GM19324 (cell line): ENCODE results near the gene RERG.
"Not testable (repeated sequence)": the region's sequence is repeated elsewhere in the genome, so short reads cannot be mapped to it uniquely, and the experiment has no call there.

Experiments used
- ATAC-seq: cut with Tn5 transposase; IDR thresholded peaks from one replicate; pipeline ENCODE4 v1.9.1; 2021; ENCODE audit warnings: mild to moderate bottlenecking, moderate library complexity; ENCODE audit not compliant: unreplicated experiment, low FRiP score

RERG gene

DNA sequence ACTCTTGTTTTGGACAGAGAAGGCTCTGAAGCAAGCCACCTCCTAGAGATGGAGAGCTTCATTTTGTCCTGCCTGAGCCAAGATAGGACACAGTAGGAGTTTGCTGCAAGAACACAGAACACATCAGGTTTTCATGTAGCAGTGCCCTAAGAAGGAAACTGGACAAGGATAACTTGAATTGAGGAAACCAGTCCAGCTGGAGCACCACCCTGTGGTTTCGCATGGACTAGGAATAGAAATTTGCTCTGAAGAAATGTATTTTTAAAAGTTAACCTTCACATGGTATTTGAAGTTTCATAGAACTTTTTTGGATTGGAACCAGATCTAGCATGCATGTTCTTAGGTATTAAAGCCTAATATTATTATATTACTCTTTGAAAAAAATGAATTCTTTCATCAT is 68.8 kb downstream of the RERG start:
- no peak for ATAC-seq

- no peak for ATAC-seq
These were observed 69.8 kb downstream of the RERG start for GRCh38 chr12:15151161-15152091.

GRCh38 chr12:15146585-15146984 is 74.6 kb downstream of the RERG start:
- ATAC-seq: no peak

GRCh38 chr12:15143467-15143866 is 77.8 kb downstream of the RERG start:
- ATAC-seq: no peak

DNA sequence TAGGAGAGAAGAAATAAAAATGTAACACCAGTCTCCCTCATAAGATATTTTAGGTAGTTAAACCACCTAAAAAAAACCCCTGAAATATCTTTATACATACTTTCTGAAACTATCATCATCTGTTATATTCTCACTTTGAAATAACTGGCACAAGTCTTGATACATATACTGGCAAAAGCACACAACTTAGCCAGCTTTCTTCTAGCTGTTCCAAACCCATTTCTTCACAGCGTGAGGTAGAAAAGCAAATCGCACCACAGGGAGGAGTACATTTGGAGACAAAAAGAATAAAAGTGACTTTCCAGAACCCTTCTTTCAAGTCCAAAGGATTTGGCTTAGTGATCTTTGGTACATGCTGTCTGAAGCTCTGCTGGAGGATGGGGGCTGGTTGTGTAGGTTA is 78.5 kb downstream of the RERG start:
- no peak for ATAC-seq

- no peak for ATAC-seq
These were observed 89.8 kb downstream of the RERG start for GRCh38 chr12:15131431-15131830.

DNA sequence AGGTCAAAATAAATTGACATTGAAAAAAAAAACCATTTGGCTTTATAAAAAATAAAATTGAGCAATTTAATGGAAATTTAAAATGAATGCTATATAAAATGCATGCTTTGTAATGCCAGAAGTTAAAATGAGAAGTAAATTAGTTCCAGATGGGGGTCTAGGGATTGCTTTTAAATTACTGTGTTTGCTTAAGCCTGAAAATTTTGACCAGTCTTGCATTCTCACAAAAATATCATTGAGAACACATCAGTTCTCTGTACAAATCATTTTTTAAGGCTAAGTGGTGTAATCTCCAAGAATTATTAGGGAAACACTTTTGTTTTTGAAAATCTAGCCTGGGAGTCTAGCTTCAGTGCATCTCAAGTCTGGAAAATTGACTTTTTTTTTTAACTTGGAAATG is 90.7 kb downstream of the RERG start:
- no peak for ATAC-seq

DNA sequence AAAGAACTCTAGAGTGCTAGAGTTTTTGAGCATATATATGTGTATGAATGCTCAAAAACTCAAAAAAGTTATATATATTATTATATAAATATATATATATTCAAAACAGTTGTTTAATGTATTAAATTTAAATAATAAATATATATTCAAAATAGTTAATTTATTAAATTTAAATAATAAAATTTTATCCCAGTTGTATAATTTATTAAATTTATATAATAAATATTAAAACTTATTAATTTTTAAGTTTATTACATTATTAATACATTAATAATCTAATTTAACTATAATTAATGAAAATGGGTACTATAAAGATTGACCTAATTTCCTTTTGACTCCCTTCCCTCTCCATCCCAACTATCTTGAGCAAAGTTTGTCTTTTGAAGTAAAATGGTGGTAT is 97.8 kb downstream of the RERG start:
- no peak for ATAC-seq

DNA sequence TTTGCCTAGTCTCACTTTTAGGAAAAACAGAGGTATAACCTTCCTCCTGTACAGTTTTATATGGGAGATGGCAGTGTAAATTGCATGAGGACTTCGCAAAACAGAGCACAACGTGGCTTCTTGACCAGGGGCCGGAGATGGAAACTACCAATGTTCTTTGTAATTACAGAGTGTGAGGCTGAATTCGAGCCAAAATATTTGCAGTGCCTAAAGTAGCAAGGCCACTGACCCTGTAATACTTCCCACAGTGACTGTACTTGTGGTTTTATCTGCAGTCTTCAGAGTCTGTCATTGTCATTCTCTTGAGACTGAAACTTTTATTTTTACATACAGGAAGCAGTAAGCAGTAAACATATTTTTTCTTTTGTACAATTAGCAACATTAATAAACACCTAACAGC is 98.9 kb downstream of the RERG start:
- ATAC-seq: no peak

DNA sequence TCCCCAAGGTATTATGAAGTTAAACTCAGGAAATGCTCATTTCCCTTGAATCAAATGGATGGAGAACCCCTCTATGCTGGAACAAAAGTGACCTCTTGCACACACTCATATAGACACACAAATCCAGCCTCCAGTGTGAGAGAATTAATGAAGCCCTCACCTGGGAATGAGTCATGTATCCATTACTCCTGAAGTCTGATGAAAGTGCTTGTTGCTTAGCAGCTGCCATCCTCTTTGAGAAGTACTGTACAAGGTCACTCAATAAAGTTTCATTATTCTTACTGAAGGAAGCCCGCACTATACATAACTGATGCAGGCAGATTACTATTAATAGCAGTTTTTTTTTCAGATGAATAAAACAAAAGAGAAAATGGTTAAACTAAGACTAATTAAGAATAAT is 102.3 kb downstream of the RERG start:
- no peak for ATAC-seq

DNA sequence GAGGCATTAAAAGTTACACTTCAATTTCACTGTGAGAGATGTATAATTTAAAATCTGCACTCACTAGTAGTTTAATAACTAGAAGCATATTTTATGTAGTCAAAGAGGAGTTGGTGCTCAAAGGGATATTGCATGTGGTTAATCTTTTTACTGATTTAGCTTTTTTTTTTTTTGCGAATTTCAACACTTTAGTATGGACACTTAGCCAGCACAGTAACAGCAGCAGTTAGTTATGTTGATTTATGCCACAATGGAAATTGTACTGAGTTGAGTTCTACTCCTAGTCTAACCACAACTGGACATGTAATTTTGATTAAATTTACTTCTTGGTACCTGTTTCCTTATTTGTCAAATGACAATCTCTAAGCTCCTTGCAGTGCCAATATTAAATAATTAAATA is 104.2 kb downstream of the RERG start:
- ATAC-seq: no peak

DNA sequence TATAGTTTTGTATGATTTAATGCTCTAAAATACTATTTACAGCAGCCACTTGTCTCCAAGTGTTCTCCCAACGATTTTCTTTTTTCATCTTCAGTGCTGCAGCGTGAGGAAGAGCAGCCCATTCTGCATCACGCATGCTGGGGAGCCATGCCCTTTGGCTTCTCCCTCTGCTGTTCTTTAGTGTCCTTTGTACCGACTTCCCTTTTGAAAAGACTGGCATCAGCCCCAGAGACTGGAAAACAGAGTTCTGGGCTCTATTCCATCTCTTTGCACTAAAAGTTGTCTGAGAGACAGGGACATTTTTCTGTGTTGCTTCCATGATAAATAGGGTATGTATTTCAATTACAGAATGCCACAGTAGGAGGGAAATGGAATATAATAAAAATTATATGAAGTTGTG is 105.1 kb downstream of the RERG start:
- no peak for ATAC-seq

GRCh38 chr12:15115434-15115833 is 105.8 kb downstream of the RERG start:
- ATAC-seq: no peak

GRCh38 chr12:15114501-15114900 is 106.7 kb downstream of the RERG start:
- ATAC-seq: no peak

GRCh38 chr12:15092826-15093225 is 128.4 kb downstream of the RERG start:
- ATAC-seq: no peak

DNA sequence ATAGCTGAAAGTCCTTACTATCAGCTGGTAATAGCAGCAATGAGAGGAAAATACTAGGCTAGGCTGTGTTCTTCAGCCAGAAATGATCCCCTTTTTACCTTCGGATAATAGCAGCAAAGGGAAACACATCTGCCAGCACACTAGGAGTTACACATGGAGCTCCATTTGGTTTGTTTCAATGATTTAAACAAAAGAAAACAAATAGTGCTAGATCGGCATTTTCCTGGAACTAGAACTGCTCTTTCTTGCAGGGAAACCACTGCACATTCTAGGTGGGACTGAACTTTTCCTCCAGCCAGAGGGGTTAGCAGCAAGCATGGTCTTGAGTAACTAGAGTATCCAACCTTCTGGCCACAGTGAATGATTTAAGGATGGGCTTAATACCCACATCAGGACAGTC is 130.8 kb downstream of the RERG start:
- ATAC-seq: no peak

- no peak for ATAC-seq
These were observed 133.1 kb downstream of the RERG start for GRCh38 chr12:15088105-15088504.

- not testable (repeated sequence) for ATAC-seq
These were observed 143.5 kb downstream of the RERG start for GRCh38 chr12:15077751-15078150.

GRCh38 chr12:15074351-15074750 is 146.9 kb downstream of the RERG start:
- ATAC-seq: no peak

GRCh38 chr12:15059123-15059522 is 162.1 kb downstream of the RERG start:
- no peak for ATAC-seq
